ENCODE measurements around the gene CDKN2B-AS1.

DNA sequence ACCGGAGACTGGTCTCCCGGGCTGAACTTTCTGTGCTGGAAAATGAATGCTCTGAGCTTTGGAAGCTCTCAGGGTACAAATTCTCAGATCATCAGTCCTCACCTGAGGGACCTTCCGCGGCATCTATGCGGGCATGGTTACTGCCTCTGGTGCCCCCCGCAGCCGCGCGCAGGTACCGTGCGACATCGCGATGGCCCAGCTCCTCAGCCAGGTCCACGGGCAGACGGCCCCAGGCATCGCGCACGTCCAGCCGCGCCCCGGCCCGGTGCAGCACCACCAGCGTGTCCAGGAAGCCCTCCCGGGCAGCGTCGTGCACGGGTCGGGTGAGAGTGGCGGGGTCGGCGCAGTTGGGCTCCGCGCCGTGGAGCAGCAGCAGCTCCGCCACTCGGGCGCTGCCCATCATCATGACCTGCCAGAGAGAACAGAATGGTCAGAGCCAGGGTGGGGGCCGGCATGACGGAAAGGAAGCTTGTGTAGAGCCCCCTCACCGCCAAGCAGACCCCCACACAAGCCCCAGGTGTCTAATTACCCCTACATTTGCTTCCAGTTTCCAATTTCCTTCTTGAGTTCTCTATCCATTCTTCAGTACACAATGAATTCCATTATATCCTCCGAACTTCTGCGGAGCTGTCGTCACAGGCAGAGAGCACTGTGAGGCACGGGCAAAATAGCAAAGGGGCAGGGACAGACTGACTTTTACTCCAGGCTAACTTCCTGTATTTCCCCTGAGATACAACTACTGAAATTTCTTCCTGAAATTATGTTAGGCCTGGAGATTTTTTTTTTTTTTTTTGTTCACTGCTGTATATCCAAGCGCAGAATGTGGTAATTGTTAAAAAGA, 23.6 kb upstream of the CDKN2B-AS1 start:
- TF ChIP-seq JUNB (IDR thresholded peaks at IDR 0.05; ENCODE audit: unreplicated experiment) (no peak), CREB1 (CRISPR knock-in tag; IDR thresholded peaks at IDR 0.05; ENCODE audit: low read depth) (no peak), ZNF331 (CRISPR knock-in tag; IDR thresholded peaks at IDR 0.05; ENCODE audit: low read depth) (no peak), POLR2AphosphoS5 (IDR thresholded peaks at IDR 0.05; ENCODE audit: low read depth) (no peak)
- TF ChIP-seq, protein P1, sequence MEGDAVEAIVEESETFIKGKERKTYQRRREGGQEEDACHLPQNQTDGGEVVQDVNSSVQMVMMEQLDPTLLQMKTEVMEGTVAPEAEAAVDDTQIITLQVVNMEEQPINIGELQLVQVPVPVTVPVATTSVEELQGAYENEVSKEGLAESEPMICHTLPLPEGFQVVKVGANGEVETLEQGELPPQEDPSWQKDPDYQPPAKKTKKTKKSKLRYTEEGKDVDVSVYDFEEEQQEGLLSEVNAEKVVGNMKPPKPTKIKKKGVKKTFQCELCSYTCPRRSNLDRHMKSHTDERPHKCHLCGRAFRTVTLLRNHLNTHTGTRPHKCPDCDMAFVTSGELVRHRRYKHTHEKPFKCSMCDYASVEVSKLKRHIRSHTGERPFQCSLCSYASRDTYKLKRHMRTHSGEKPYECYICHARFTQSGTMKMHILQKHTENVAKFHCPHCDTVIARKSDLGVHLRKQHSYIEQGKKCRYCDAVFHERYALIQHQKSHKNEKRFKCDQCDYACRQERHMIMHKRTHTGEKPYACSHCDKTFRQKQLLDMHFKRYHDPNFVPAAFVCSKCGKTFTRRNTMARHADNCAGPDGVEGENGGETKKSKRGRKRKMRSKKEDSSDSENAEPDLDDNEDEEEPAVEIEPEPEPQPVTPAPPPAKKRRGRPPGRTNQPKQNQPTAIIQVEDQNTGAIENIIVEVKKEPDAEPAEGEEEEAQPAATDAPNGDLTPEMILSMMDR (conservative IDR thresholded peaks at IDR 0.05; ENCODE audit: low read depth in 2 of 2), result no peak
- TF ChIP-seq, protein P2, sequence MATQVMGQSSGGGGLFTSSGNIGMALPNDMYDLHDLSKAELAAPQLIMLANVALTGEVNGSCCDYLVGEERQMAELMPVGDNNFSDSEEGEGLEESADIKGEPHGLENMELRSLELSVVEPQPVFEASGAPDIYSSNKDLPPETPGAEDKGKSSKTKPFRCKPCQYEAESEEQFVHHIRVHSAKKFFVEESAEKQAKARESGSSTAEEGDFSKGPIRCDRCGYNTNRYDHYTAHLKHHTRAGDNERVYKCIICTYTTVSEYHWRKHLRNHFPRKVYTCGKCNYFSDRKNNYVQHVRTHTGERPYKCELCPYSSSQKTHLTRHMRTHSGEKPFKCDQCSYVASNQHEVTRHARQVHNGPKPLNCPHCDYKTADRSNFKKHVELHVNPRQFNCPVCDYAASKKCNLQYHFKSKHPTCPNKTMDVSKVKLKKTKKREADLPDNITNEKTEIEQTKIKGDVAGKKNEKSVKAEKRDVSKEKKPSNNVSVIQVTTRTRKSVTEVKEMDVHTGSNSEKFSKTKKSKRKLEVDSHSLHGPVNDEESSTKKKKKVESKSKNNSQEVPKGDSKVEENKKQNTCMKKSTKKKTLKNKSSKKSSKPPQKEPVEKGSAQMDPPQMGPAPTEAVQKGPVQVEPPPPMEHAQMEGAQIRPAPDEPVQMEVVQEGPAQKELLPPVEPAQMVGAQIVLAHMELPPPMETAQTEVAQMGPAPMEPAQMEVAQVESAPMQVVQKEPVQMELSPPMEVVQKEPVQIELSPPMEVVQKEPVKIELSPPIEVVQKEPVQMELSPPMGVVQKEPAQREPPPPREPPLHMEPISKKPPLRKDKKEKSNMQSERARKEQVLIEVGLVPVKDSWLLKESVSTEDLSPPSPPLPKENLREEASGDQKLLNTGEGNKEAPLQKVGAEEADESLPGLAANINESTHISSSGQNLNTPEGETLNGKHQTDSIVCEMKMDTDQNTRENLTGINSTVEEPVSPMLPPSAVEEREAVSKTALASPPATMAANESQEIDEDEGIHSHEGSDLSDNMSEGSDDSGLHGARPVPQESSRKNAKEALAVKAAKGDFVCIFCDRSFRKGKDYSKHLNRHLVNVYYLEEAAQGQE (IDR thresholded peaks at IDR 0.05; ENCODE audit: unreplicated experiment), result no peak

All from GM23338 (cell line).